Prostate gland (tissue), 2 donors: ENCODE results near the gene LTN1.

Experiments
- POLR2A ChIP-seq: fragments of 450-650 bp; IDR thresholded peaks from one replicate; pipeline ENCODE4 v1.6.1; 2016; ENCODE audit warnings: antibody characterized with exemption, mild to moderate bottlenecking
- POLR2AphosphoS5 ChIP-seq: sonication (generic); formaldehyde crosslinking; IDR thresholded peaks from one replicate; pipeline ENCODE4 v1.6.1; 2017; ENCODE audit warnings: antibody characterized with exemption
- TF ChIP-seq, protein P1 (sequence below), 4 experiments: fragments of 200-600 bp in 2 of 4; fragments of 450-650 bp in 2 of 4; sonication (generic) in 2 of 4; IDR thresholded peaks; 1 replicate in 3 of 4; 2 replicates in 1 of 4; pipeline ENCODE4 v1.5.1; 2016 to 2019; ENCODE audit warnings: antibody characterized with exemption in 4 of 4, mild to moderate bottlenecking in 2 of 4, moderate library complexity in 2 of 4

DNA sequence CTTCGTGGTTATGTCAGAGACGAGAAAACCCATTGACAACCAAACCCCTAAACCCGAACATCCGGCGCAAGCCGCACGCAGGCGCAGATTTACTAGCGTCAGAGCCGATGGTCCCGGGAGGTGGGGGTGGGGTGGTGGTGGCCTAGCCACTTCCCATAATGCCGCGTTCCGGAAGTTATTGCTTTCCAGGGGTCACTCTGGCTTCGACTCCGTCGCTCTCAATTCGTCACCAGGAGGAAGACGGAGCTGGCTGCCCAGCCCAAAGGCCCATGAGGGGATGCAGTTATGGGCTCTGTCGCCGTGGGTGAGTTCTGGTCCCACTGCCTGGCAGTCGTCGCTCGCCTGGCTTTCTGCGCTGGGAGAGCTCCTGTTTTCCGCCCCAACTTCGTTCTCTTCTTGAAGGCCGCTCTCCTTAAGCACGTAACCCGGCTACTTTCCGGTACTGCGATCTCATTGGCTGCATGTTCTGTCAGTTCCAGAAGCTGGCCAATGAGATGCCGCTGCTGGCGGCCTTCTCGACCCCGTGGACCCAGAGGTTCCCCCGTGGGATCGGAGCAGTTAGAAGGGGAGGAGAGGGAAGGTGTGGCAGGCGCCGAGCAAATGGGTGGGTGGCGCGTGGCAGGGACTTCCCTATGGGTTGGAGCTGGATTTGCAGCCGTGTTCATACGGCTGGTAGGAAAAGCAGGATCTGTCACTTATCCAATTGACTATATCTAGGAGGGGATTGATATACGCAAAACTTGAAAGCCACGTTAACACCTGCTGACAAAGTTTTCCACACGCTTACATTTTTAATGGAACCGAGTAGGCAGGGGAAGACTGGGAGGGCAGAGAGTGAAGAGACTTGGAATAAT is 32.0 kb upstream of the LTN1 start, which contains the start of gene USP16:
- TF ChIP-seq POLR2AphosphoS5 (peak; percentile 81), POLR2A (no peak)
- TF ChIP-seq, protein P1, sequence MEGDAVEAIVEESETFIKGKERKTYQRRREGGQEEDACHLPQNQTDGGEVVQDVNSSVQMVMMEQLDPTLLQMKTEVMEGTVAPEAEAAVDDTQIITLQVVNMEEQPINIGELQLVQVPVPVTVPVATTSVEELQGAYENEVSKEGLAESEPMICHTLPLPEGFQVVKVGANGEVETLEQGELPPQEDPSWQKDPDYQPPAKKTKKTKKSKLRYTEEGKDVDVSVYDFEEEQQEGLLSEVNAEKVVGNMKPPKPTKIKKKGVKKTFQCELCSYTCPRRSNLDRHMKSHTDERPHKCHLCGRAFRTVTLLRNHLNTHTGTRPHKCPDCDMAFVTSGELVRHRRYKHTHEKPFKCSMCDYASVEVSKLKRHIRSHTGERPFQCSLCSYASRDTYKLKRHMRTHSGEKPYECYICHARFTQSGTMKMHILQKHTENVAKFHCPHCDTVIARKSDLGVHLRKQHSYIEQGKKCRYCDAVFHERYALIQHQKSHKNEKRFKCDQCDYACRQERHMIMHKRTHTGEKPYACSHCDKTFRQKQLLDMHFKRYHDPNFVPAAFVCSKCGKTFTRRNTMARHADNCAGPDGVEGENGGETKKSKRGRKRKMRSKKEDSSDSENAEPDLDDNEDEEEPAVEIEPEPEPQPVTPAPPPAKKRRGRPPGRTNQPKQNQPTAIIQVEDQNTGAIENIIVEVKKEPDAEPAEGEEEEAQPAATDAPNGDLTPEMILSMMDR (IDR thresholded peaks at IDR 0.05) = peak in 2 of 4 experiments; percentile 30 to 31
